IMR-90 (cell line): ENCODE measurements around the gene TATDN2. TPM values are rescaled to one million over a fixed set of nuclear protein-coding genes. Genes with fewer than 3 reads are reported as not detected.

ENCODE experiments used
- ATAC-seq: fragments of 200-7000 bp; cut with Tn5 transposase; 2 replicates; pipeline ENCODE4 v1.9.1; 2020; ENCODE audit warnings: low read depth, mild to moderate bottlenecking, moderate library complexity
- BruUV-seq: library from RNA; stranded (reverse); fragments of 400-500 nt; replicated peaks from 2 replicates; lab custom pipeline; 2021; lab: Mats Ljungman, UMichigan
- CTCF ChIA-PET: fragments of 300-600 bp; formaldehyde crosslinking; extraction: SDS; loops from one replicate; lab custom pipeline; 2021; ENCODE audit warnings: antibody characterized with exemption; lab: Yijun Ruan, JAX
- POLR2A ChIA-PET: fragments of 300-600 bp; sonication (Branson Sonifier 250); formaldehyde crosslinking; loops from one replicate; lab custom pipeline; 2022; ENCODE audit warnings: antibody characterized with exemption; ENCODE audit not compliant: unreplicated experiment; lab: Charles Lee
- DNase-seq: peaks from one replicate; pipeline ENCODE4 v3.0.0; 2013
- H2AFZ ChIP-seq: replicated peaks from 2 replicates; pipeline ENCODE3; 2013; ENCODE audit warnings: low read length, mild to moderate bottlenecking; ENCODE audit not compliant: poor library complexity
- H2AK5ac ChIP-seq: 2 replicates; pipeline ENCODE4 v1.6.1; 2013; ENCODE audit warnings: low read depth, low read length, inconsistent platforms
- H2AK9ac ChIP-seq: replicated peaks from 2 replicates; pipeline ENCODE3; 2013; ENCODE audit warnings: mild to moderate bottlenecking, low read depth, low read length, moderate library complexity; ENCODE audit not compliant: poor library complexity
- H2BK120ac ChIP-seq: 2 replicates; pipeline ENCODE4 v1.6.1; 2013; ENCODE audit warnings: low read depth, low read length, inconsistent platforms
- H2BK15ac ChIP-seq: 3 replicates; pipeline ENCODE4 v1.6.1; 2013; ENCODE audit warnings: low read depth, low read length, inconsistent platforms
- H2BK20ac ChIP-seq: 2 replicates; pipeline ENCODE4 v1.6.1; 2013; ENCODE audit warnings: low read depth, mild to moderate bottlenecking, inconsistent platforms, low read length, moderate library complexity
- H2BK5ac ChIP-seq: 2 replicates; pipeline ENCODE4 v1.6.1; 2013; ENCODE audit warnings: mild to moderate bottlenecking, low read depth, low read length, inconsistent platforms; ENCODE audit not compliant: poor library complexity, severe bottlenecking
- H3K14ac ChIP-seq: replicated peaks from 2 replicates; pipeline ENCODE4 v1.6.1; 2013; ENCODE audit warnings: low read depth, low read length, inconsistent platforms
- H3K18ac ChIP-seq: 2 replicates; pipeline ENCODE4 v1.6.1; 2013; ENCODE audit warnings: low read depth, low read length, control low read depth
- H3K23ac ChIP-seq: 2 replicates; pipeline ENCODE4 v1.6.1; 2013; ENCODE audit warnings: low read depth, low read length, inconsistent platforms
- H3K27ac ChIP-seq: 2 replicates; pipeline ENCODE4 v1.5.1; 2013; ENCODE audit warnings: mild to moderate bottlenecking, control low read depth, low read length; ENCODE audit not compliant: insufficient read depth
- H3K27me3 ChIP-seq: 2 replicates; pipeline ENCODE4 v1.6.1; 2013; ENCODE audit warnings: low read length; ENCODE audit not compliant: control insufficient read depth, insufficient read depth
- H3K36me3 ChIP-seq: 2 replicates; pipeline ENCODE4 v1.6.1; 2013; ENCODE audit warnings: low read length, mixed read lengths; ENCODE audit not compliant: control insufficient read depth, insufficient read depth
- H3K4ac ChIP-seq: 2 replicates; pipeline ENCODE4 v1.6.1; 2013; ENCODE audit warnings: low read depth, low read length, inconsistent platforms
- H3K4me1 ChIP-seq: 2 replicates; pipeline ENCODE4 v1.6.1; 2013; ENCODE audit warnings: low read length, mixed read lengths; ENCODE audit not compliant: control insufficient read depth, insufficient read depth
- H3K4me2 ChIP-seq: 2 replicates; pipeline ENCODE4 v1.6.1; 2013; ENCODE audit warnings: low read depth, mild to moderate bottlenecking, control low read depth, low read length, moderate library complexity
- H3K4me3 ChIP-seq: 2 replicates; pipeline ENCODE4 v1.5.1; 2013; ENCODE audit warnings: low read depth, mild to moderate bottlenecking, control low read depth, low read length, moderate library complexity; ENCODE audit not compliant: insufficient read depth
- H3K56ac ChIP-seq: 2 replicates; pipeline ENCODE4 v1.6.1; 2013; ENCODE audit warnings: low read length, inconsistent platforms; ENCODE audit not compliant: insufficient read depth; ENCODE audit errors: extremely low read depth
- H3K79me1 ChIP-seq, 2 experiments: 2 replicates each; pipeline ENCODE4 v1.6.1; 2013; ENCODE audit warnings: low read length in 2 of 2, inconsistent platforms in 1 of 2, low read depth in 1 of 2
- H3K9ac ChIP-seq: 2 replicates; pipeline ENCODE4 v1.6.1; 2013; ENCODE audit warnings: low read depth, low read length, control low read depth
- H3K9me1 ChIP-seq: 2 replicates; pipeline ENCODE4 v1.6.1; 2013; ENCODE audit warnings: low read length, inconsistent platforms; ENCODE audit not compliant: insufficient read depth
- H3K9me3 ChIP-seq: 2 replicates; pipeline ENCODE4 v1.6.1; 2013; ENCODE audit warnings: low read length; ENCODE audit not compliant: control insufficient read depth, insufficient read depth
- H4K20me1 ChIP-seq: 2 replicates; pipeline ENCODE4 v1.6.1; 2013; ENCODE audit warnings: low read length, inconsistent platforms; ENCODE audit not compliant: insufficient read depth
- H4K5ac ChIP-seq: 2 replicates; pipeline ENCODE4 v1.6.1; 2013; ENCODE audit warnings: mild to moderate bottlenecking, low read depth, low read length, control low read depth
- H4K8ac ChIP-seq, 2 experiments: 2 replicates each; pipeline ENCODE4 v1.6.1; 2013; ENCODE audit warnings: low read depth in 2 of 2, low read length in 2 of 2, control low read depth in 1 of 2, inconsistent platforms in 1 of 2
- H4K91ac ChIP-seq: 2 replicates; pipeline ENCODE4 v1.6.1; 2013; ENCODE audit warnings: low read depth, low read length, inconsistent platforms; ENCODE audit not compliant: insufficient read depth
- BHLHE40 ChIP-seq: fragments of 150-350 bp; IDR thresholded peaks from 2 replicates; pipeline ENCODE4 v1.6.1; 2016; ENCODE audit warnings: mild to moderate bottlenecking, low read depth, low read length
- CHD1 ChIP-seq: IDR thresholded peaks from 2 replicates; pipeline ENCODE4 v1.6.1; 2012; ENCODE audit warnings: low read depth, low read length, improper control_type of control experiment
- FOS ChIP-seq: fragments of 150-350 bp; IDR thresholded peaks from 2 replicates; pipeline ENCODE4 v1.6.1; 2016; ENCODE audit warnings: low read depth, low read length
- MAFK ChIP-seq: IDR thresholded peaks from 2 replicates; pipeline ENCODE4 v1.6.1; 2012; ENCODE audit warnings: low read depth, low read length, improper control_type of control experiment
- MAZ ChIP-seq: IDR thresholded peaks from 2 replicates; pipeline ENCODE4 v1.6.1; 2012; ENCODE audit warnings: low read depth, mild to moderate bottlenecking, low read length, improper control_type of control experiment, moderate library complexity, borderline replicate concordance
- MXI1 ChIP-seq: IDR thresholded peaks from 2 replicates; pipeline ENCODE4 v1.6.1; 2012; ENCODE audit warnings: low read depth, mild to moderate bottlenecking, low read length, moderate library complexity, borderline replicate concordance
- NFE2L2 ChIP-seq: fragments of 150-350 bp; IDR thresholded peaks from 2 replicates; pipeline ENCODE4 v1.6.1; 2016; ENCODE audit warnings: low read depth, mild to moderate bottlenecking, low read length
- POLR2A ChIP-seq: IDR thresholded peaks from 2 replicates; pipeline ENCODE4 v1.6.1; 2012; ENCODE audit warnings: mild to moderate bottlenecking, low read depth, low read length
- RAD21 ChIP-seq: IDR thresholded peaks from 2 replicates; pipeline ENCODE4 v1.6.1; 2012; ENCODE audit warnings: low read length, improper control_type of control experiment
- RCOR1 ChIP-seq: IDR thresholded peaks from 2 replicates; pipeline ENCODE4 v1.6.1; 2012; ENCODE audit warnings: mild to moderate bottlenecking, low read length, improper control_type of control experiment; ENCODE audit not compliant: insufficient replicate concordance
- RFX5 ChIP-seq: IDR thresholded peaks from 2 replicates; pipeline ENCODE4 v1.8.0; 2012; ENCODE audit warnings: low read depth, mild to moderate bottlenecking, low read length, moderate library complexity
- SMC3 ChIP-seq: fragments of 150-350 bp; IDR thresholded peaks from 2 replicates; pipeline ENCODE4 v1.6.1; 2016; ENCODE audit warnings: low read depth, mild to moderate bottlenecking, antibody characterized with exemption, low read length, moderate library complexity
- WGBS, 2 experiments: methylation state at CpG; one replicate each; pipeline versions ENCODE4 v1.1.5 to v1.1.7; 2013; ENCODE audit warnings: missing lambda C conversion rate in 2 of 2; ENCODE audit not compliant: insufficient read length in 1 of 2; ENCODE audit errors: extremely low coverage in 2 of 2; 5-methylcytosine and 5-hydroxymethylcytosine counted together
- dilution Hi-C: fragments of 300-500 bp; cut with HindIII; formaldehyde crosslinking; loops from one replicate; pipeline ENCODE4 v1.14.3; 2018; ENCODE audit warnings: low sequenced_read_pairs; ENCODE audit not compliant: unreplicated experiment
- in situ Hi-C: fragments of 300-500 bp; cut with MboI; formaldehyde crosslinking; loops from 3 replicates; pipeline ENCODE4 v1.14.3; 2019; ENCODE audit warnings: low sequenced_read_pairs, inconsistent platforms, mixed read lengths
- intact Hi-C: fragments of 100-400 bp; cut with micrococcal nuclease; formaldehyde crosslinking; loops from 2 replicates; pipeline ENCODE4 v1.10.0; 2022
- polyA plus RNA-seq, 3 experiments: library from polyadenylated mRNA; depleted of rRNA; stranded (reverse); fragments of >200 nt; gene quantifications; 2 replicates each; pipeline ENCODE4 v1.2.3, GENCODE V29; 2012; ENCODE audit warnings: low replicate concordance in 1 of 3
- total RNA-seq: library from RNA; depleted of rRNA; stranded (reverse); fragments of >200 nt; gene quantifications from 2 replicates; pipeline ENCODE4 v1.2.3, GENCODE V29; 2012
- TF ChIP-seq, protein P1 (sequence below): fragments of 150-350 bp; IDR thresholded peaks from 2 replicates; pipeline ENCODE4 v1.6.1; 2016; ENCODE audit warnings: low read depth, mild to moderate bottlenecking, low read length, moderate library complexity, borderline replicate concordance
- TF ChIP-seq, protein P2 (sequence below): conservative IDR thresholded peaks from 2 replicates; pipeline ENCODE4 v1.5.1; 2012; ENCODE audit warnings: mild to moderate bottlenecking, low read depth, low read length, improper control_type of control experiment
- TF ChIP-seq, protein P3 (sequence below): fragments of 150-350 bp; IDR thresholded peaks from 2 replicates; pipeline ENCODE4 v1.6.1; 2017; ENCODE audit warnings: mild to moderate bottlenecking, antibody characterized with exemption, low read length, low read depth

Gene TATDN2
- total and polyA plus RNA-seq, 2 of the 4 experiments (the other 2 are of a cell fraction): 9.0 to 18.8 TPM

DNA sequence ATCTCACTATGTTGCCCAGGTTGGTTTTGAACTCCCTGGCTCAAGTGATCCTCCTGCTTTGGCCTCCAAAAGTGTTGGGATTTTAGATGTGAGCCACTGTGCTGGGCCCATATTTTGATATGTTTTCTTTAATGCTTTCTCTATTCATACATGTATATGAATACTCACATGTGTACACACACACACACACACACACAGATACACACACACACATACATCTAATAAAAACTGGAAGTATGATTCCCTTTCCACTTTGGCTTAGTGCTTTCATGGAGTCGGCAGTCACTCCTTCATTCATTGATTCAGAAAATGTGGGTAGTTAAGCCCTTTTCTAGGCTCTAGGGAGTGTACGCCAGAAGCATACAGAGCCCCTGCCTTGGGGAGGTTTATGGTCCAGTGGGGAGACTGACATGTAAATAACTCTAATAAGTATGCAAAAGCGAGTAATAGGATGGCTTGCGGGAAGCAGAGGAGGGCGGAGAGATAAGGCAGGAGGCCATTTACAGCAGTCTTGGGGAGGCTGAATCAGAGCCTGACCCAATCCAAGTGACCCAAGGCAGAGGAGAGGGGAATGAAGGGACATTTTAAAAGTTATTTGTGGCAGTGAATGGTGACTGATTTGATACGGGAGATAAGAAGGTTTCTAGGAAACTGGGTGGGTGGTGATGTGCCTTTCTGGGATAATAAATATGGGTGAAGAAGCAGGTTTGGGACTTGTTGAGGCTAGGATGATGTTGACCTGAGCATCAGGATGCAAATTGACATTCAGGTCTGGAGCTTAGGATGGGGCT lies 32.5 kb upstream of the TATDN2 start:
- H3K18ac ChIP-seq: no peak overlapping the region
- H4K91ac ChIP-seq: no peak overlapping the region
- no TSS peak for BruUV-seq
- H3K4me3 ChIP-seq: no peak overlapping the region
- no peak overlapping the region for H4K5ac ChIP-seq
- intact Hi-C loops: no loop called here
- dilution Hi-C loops: no loop called here
- no peak overlapping the region for H2BK15ac ChIP-seq
- H3K9me3 ChIP-seq: peaks cover 4% of the 10 kb centered on the region; the same call in 1 of the 2 replicates
- H3K36me3 ChIP-seq: peaks cover 9% of the 10 kb centered on the region
- no peak overlapping the region for H3K4me2 ChIP-seq
- no peak overlapping the region for H2BK5ac ChIP-seq
- H3K14ac ChIP-seq: no peak overlapping the region
- no peak for DNase-seq
- 100% methylated on average over 2 of the region's 6 CpGs; no CpG with 5 or more reads in 1 of the 2 experiments for WGBS, 2 experiments
- no peak overlapping the region for H3K9ac ChIP-seq
- H2AK5ac ChIP-seq: no peak overlapping the region
- ChIA-PET CTCF (no interaction called here), POLR2A (no interaction called here)
- no peak overlapping the region for H3K27ac ChIP-seq
- H4K20me1 ChIP-seq: no peaks in the 10 kb centered on the region
- no peak overlapping the region for H2BK20ac ChIP-seq
- no peaks in the 10 kb centered on the region; a peak in 2 of 4 replicates for H3K79me1 ChIP-seq
- H2BK120ac ChIP-seq: no peak overlapping the region
- in situ Hi-C loops: no loop called here
- H2AK9ac ChIP-seq: no peak overlapping the region
- no peak overlapping the region for H2AFZ ChIP-seq
- H3K9me1 ChIP-seq: peaks cover 4% of the 10 kb centered on the region; the same call in 1 of the 2 replicates
- H3K27me3 ChIP-seq: no peaks in the 10 kb centered on the region
- ATAC-seq: no peak
- H3K4me1 ChIP-seq: no peaks in the 10 kb centered on the region; the same call in 1 of the 2 replicates
- no peak overlapping the region for H3K56ac ChIP-seq
- no peak overlapping the region for H3K4ac ChIP-seq
- no peak overlapping the region for H3K23ac ChIP-seq
- H4K8ac ChIP-seq: no peak overlapping the region
- TF ChIP-seq MXI1 (no peak), MAZ (no peak), MAFK (no peak), CHD1 (no peak), NFE2L2 (no peak), RFX5 (no peak), POLR2A (no peak), BHLHE40 (no peak), RCOR1 (no peak), RAD21 (no peak), FOS (no peak), SMC3 (no peak)
- TF ChIP-seq, protein P1, sequence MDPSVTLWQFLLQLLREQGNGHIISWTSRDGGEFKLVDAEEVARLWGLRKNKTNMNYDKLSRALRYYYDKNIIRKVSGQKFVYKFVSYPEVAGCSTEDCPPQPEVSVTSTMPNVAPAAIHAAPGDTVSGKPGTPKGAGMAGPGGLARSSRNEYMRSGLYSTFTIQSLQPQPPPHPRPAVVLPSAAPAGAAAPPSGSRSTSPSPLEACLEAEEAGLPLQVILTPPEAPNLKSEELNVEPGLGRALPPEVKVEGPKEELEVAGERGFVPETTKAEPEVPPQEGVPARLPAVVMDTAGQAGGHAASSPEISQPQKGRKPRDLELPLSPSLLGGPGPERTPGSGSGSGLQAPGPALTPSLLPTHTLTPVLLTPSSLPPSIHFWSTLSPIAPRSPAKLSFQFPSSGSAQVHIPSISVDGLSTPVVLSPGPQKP: no peak
- TF ChIP-seq, protein P2, sequence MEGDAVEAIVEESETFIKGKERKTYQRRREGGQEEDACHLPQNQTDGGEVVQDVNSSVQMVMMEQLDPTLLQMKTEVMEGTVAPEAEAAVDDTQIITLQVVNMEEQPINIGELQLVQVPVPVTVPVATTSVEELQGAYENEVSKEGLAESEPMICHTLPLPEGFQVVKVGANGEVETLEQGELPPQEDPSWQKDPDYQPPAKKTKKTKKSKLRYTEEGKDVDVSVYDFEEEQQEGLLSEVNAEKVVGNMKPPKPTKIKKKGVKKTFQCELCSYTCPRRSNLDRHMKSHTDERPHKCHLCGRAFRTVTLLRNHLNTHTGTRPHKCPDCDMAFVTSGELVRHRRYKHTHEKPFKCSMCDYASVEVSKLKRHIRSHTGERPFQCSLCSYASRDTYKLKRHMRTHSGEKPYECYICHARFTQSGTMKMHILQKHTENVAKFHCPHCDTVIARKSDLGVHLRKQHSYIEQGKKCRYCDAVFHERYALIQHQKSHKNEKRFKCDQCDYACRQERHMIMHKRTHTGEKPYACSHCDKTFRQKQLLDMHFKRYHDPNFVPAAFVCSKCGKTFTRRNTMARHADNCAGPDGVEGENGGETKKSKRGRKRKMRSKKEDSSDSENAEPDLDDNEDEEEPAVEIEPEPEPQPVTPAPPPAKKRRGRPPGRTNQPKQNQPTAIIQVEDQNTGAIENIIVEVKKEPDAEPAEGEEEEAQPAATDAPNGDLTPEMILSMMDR: no peak
- TF ChIP-seq, protein P3, sequence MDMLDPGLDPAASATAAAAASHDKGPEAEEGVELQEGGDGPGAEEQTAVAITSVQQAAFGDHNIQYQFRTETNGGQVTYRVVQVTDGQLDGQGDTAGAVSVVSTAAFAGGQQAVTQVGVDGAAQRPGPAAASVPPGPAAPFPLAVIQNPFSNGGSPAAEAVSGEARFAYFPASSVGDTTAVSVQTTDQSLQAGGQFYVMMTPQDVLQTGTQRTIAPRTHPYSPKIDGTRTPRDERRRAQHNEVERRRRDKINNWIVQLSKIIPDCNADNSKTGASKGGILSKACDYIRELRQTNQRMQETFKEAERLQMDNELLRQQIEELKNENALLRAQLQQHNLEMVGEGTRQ: no peak
